ENCODE results near the gene PABPC1L. TPM values are rescaled to one million over a fixed set of nuclear protein-coding genes. Genes with fewer than 3 reads are reported as not detected.

Gene PABPC1L
- total and polyA plus RNA-seq, 2 donors (not counting 1 experiment from before 2014, with no cell fraction given), result 105 to 295 TPM

GRCh38 chr20:44943828-44944227 is 34.0 kb downstream of the PABPC1L start:
- Mint-ChIP-seq H3K4me3 (no peak overlapping the region), H3K4me1 (no peaks in the 10 kb centered on the region), H3K27me3 (no peaks in the 10 kb centered on the region), H3K27ac (peak overlapping the region; percentile 32), H3K9me3 (ENCODE audit: insufficient read depth) (no peaks in the 10 kb centered on the region)
- intact Hi-C loops (cut with micrococcal nuclease), result no loop called here
- ChIA-PET POLR2A (no interaction called here), CTCF (interaction anchor here (2.2 kb wide), 1 partner anchor 100 kb away, joined by 5 read pairs; no protein-coding TSS in a partner anchor)
- Histone ChIP-seq H3K4me1 (ENCODE audit: control insufficient read depth in 2 of 2, insufficient read depth in 2 of 2, low read length in 2 of 2) (no peaks in the 10 kb centered on the region), H3K36me3 (replicated peaks in 1 of 2; ENCODE audit: control extremely low read depth in 1 of 2, control insufficient read depth in 1 of 2, extremely low read depth in 1 of 2, insufficient read depth in 2 of 2, low read length in 1 of 2) (peaks cover 0 to 76% of the 10 kb centered on the region in 2 experiments), H3K4me2 (replicated peaks; ENCODE audit: low read depth, low read length, poor library complexity, severe bottlenecking) (no peak overlapping the region), H3K4me3 (ENCODE audit: control extremely low read depth in 1 of 5, extremely low read depth in 1 of 5, insufficient read depth in 1 of 5, low read depth in 2 of 5, low read length in 4 of 5) (no peak overlapping the region), H3K79me2 (ENCODE audit: control insufficient read depth, insufficient read depth, low read length) (no peaks in the 10 kb centered on the region), H3K27me3 (replicated peaks in 1 of 4; ENCODE audit: control extremely low read depth in 1 of 4, control insufficient read depth in 3 of 4, insufficient read depth in 4 of 4, low read length in 3 of 4) (no peaks in the 10 kb centered on the region), H3K27ac (ENCODE audit: low read length in 2 of 2) (no peak overlapping the region), H3K9ac (ENCODE audit: low read length) (no peak overlapping the region), H3K9me3 (ENCODE audit: control extremely low read depth in 1 of 3, control insufficient read depth in 2 of 3, insufficient read depth in 1 of 3, low read length in 2 of 3) (no peaks in the 10 kb centered on the region), H4K20me1 (ENCODE audit: control insufficient read depth, insufficient read depth, low read length, poor library complexity, severe bottlenecking) (peaks cover 5% of the 10 kb centered on the region), H2AFZ (ENCODE audit: insufficient read depth, low read depth, low read length, poor library complexity, severe bottlenecking) (no peak overlapping the region)
- WGBS (ENCODE audit: insufficient coverage), result 100% methylated on average over 2 of the region's 4 CpGs
- no peak for ATAC-seq (ENCODE audit: low read depth)
- TF ChIP-seq EZH2 (IDR thresholded peaks at IDR 0.05; ENCODE audit: borderline replicate concordance, insufficient read depth, low read depth, low read length, poor library complexity, severe bottlenecking), result no peak
- TF ChIP-seq, protein P1, sequence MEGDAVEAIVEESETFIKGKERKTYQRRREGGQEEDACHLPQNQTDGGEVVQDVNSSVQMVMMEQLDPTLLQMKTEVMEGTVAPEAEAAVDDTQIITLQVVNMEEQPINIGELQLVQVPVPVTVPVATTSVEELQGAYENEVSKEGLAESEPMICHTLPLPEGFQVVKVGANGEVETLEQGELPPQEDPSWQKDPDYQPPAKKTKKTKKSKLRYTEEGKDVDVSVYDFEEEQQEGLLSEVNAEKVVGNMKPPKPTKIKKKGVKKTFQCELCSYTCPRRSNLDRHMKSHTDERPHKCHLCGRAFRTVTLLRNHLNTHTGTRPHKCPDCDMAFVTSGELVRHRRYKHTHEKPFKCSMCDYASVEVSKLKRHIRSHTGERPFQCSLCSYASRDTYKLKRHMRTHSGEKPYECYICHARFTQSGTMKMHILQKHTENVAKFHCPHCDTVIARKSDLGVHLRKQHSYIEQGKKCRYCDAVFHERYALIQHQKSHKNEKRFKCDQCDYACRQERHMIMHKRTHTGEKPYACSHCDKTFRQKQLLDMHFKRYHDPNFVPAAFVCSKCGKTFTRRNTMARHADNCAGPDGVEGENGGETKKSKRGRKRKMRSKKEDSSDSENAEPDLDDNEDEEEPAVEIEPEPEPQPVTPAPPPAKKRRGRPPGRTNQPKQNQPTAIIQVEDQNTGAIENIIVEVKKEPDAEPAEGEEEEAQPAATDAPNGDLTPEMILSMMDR (IDR thresholded peaks at IDR 0.05), result no peak
- DNase-seq, result no peak

DNA sequence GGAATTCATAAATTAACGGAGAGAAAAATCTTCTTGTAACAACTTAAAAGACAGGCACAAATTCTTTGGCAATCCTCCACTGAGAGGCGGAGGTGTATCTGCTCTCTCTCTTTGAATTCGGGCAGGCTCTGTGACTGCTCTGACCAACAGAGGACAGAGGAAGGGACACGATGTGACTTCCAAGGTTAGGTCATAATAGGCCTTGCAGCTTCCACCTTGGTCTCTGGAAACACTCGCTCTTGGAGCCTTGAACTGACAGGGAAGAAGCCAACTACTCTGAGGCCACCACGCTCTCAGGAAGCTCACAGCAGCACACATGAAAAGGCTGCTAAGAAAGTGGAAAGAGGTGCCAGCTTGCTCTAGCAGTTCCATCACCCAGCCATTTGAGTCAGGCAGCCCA is 35.4 kb downstream of the PABPC1L start:
- H3K9me3 ChIP-seq (ENCODE audit: control extremely low read depth in 1 of 3, control insufficient read depth in 2 of 3, insufficient read depth in 1 of 3, low read length in 2 of 3), result no peaks in the 10 kb centered on the region
- WGBS (ENCODE audit: insufficient coverage), result 95% methylated on average over 4 of the region's 6 CpGs
- H4K20me1 ChIP-seq (ENCODE audit: control insufficient read depth, insufficient read depth, low read length, poor library complexity, severe bottlenecking), result peaks cover 5% of the 10 kb centered on the region
- no peak for DNase-seq
- Mint-ChIP-seq H3K9me3 (ENCODE audit: insufficient read depth) (no peaks in the 10 kb centered on the region), H3K27me3 (no peaks in the 10 kb centered on the region), H3K4me1 (no peaks in the 10 kb centered on the region), H3K27ac (no peak overlapping the region), H3K4me3 (no peak overlapping the region)
- no peak overlapping the region for H3K4me3 ChIP-seq (ENCODE audit: control extremely low read depth in 1 of 5, extremely low read depth in 1 of 5, insufficient read depth in 1 of 5, low read depth in 2 of 5, low read length in 4 of 5)
- H3K4me2 ChIP-seq (replicated peaks; ENCODE audit: low read depth, low read length, poor library complexity, severe bottlenecking), result no peak overlapping the region
- no peaks in the 10 kb centered on the region for H3K27me3 ChIP-seq (replicated peaks in 1 of 4; ENCODE audit: control extremely low read depth in 1 of 4, control insufficient read depth in 3 of 4, insufficient read depth in 4 of 4, low read length in 3 of 4)
- H3K27ac ChIP-seq (ENCODE audit: low read length in 2 of 2), result no peak overlapping the region
- no peak overlapping the region for H2AFZ ChIP-seq (ENCODE audit: insufficient read depth, low read depth, low read length, poor library complexity, severe bottlenecking)
- no peaks in the 10 kb centered on the region for H3K4me1 ChIP-seq (ENCODE audit: control insufficient read depth in 2 of 2, insufficient read depth in 2 of 2, low read length in 2 of 2)
- peaks cover 3% of the 10 kb centered on the region for H3K79me2 ChIP-seq (ENCODE audit: control insufficient read depth, insufficient read depth, low read length)
- ATAC-seq (ENCODE audit: low read depth), result no peak
- CTCF ChIA-PET, result no interaction called here
- POLR2A ChIA-PET, result no interaction called here
- H3K9ac ChIP-seq (ENCODE audit: low read length), result no peak overlapping the region
- intact Hi-C loops (cut with micrococcal nuclease), result no loop called here
- TF ChIP-seq, protein P1 (IDR thresholded peaks at IDR 0.05), result no peak
- no peak for TF ChIP-seq EZH2 (IDR thresholded peaks at IDR 0.05; ENCODE audit: borderline replicate concordance, insufficient read depth, low read depth, low read length, poor library complexity, severe bottlenecking)
- H3K36me3 ChIP-seq (replicated peaks in 1 of 2; ENCODE audit: control extremely low read depth in 1 of 2, control insufficient read depth in 1 of 2, extremely low read depth in 1 of 2, insufficient read depth in 2 of 2, low read length in 1 of 2), result peaks cover 2 to 85% of the 10 kb centered on the region in 2 experiments
